Colonic mucosa (tissue), 4 donors: Measurements from ENCODE around the gene ASB11. TPM values are rescaled to one million over a fixed set of nuclear protein-coding genes. Genes with fewer than 3 reads are reported as not detected.

Experiments
- DNase-seq: peaks from one replicate; pipeline ENCODE4 v3.0.0-alpha.2; 2020
- H3K27ac ChIP-seq: fragments of 200-600 bp; one replicate; pipeline ENCODE4 v1.8.0; 2021
- H3K27me3 ChIP-seq: fragments of 200-600 bp; one replicate; pipeline ENCODE4 v1.8.0; 2021
- H3K36me3 ChIP-seq: fragments of 200-600 bp; one replicate; pipeline ENCODE4 v1.8.0; 2021
- H3K4me1 ChIP-seq: fragments of 200-600 bp; one replicate; pipeline ENCODE4 v1.8.0; 2021; ENCODE audit warnings: mild to moderate bottlenecking
- H3K4me3 ChIP-seq: fragments of 200-600 bp; one replicate; pipeline ENCODE4 v1.8.0; 2021
- H3K9ac ChIP-seq, 2 donors: one replicate each; pipeline ENCODE4 v1.7.0; 2013; ENCODE audit warnings: control low read depth in 2 of 2, low read depth in 2 of 2, low read length in 2 of 2
- H3K9me3 ChIP-seq: fragments of 200-600 bp; one replicate; pipeline ENCODE4 v1.8.0; 2021
- intact Hi-C: fragments of 100-400 bp; cut with DNase I; formaldehyde crosslinking; loops from one replicate; pipeline ENCODE4 v1.14.1; 2022
- total RNA-seq, 2 donors: library from RNA; stranded (reverse); fragmentation: NEBNext Ultra II Directional in 1 of 2; extraction: Animal tissue kit (Norgen Biotek cat#: 25700) in 1 of 2; gene quantifications; one replicate each; pipeline ENCODE4 v1.2.1, GENCODE V29; 2021
- TF ChIP-seq, protein P1 (sequence below): fragments of 200-600 bp; IDR thresholded peaks from one replicate; pipeline ENCODE4 v1.8.0; 2022; ENCODE audit warnings: antibody characterized with exemption, mild to moderate bottlenecking
- donor health status: healthy.
- donor health status: DM: no; HTN: no; CAD: no.
- donor health status: DM: no; HTN: no; CAD: no.

ASB11 gene
- total RNA-seq, 2 donors from 2014 or later: 0.10 TPM; not detected in 1

DNA sequence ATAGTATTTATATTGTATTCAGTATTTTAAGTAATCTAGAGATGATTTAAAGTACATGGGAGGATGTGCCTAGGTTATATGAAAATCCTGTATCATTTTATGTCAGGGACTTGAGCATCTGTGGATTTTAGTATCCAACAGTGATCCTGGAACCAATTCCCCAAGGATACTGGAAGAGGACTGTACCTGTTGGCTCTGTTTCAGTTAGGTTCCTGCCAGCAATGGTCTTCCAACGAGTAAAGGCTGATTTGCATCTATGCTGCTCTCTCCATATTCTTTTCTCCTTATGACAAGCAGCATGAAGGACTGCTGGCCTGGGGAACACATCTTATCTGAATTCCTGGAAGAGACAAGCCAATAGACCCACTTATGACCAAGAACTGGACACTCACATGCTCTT, 80.4 kb downstream of the ASB11 start:
- TF ChIP-seq, protein P1, sequence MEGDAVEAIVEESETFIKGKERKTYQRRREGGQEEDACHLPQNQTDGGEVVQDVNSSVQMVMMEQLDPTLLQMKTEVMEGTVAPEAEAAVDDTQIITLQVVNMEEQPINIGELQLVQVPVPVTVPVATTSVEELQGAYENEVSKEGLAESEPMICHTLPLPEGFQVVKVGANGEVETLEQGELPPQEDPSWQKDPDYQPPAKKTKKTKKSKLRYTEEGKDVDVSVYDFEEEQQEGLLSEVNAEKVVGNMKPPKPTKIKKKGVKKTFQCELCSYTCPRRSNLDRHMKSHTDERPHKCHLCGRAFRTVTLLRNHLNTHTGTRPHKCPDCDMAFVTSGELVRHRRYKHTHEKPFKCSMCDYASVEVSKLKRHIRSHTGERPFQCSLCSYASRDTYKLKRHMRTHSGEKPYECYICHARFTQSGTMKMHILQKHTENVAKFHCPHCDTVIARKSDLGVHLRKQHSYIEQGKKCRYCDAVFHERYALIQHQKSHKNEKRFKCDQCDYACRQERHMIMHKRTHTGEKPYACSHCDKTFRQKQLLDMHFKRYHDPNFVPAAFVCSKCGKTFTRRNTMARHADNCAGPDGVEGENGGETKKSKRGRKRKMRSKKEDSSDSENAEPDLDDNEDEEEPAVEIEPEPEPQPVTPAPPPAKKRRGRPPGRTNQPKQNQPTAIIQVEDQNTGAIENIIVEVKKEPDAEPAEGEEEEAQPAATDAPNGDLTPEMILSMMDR: no peak
- Histone ChIP-seq H3K9ac (no peak overlapping the region), H3K36me3 (no peaks in the 10 kb centered on the region), H3K27me3 (no peaks in the 10 kb centered on the region), H3K4me3 (no peak overlapping the region), H3K4me1 (no peaks in the 10 kb centered on the region), H3K27ac (no peak overlapping the region), H3K9me3 (no peaks in the 10 kb centered on the region)
- intact Hi-C loops: no loop called here
- DNase-seq: no peak

- no peak overlapping the region for H3K27ac ChIP-seq
Measured at GRCh38 chrX:15233416-15234015, 81.9 kb downstream of the ASB11 start.

More at GRCh38 chrX:15233416-15234015, 81.9 kb downstream of the ASB11 start:
- TF ChIP-seq, protein P1: no peak
- no peaks in the 10 kb centered on the region for H3K27me3 ChIP-seq
- intact Hi-C loops: no loop called here
- H3K4me1 ChIP-seq: no peaks in the 10 kb centered on the region
- H3K9ac ChIP-seq: no peak overlapping the region
- DNase-seq: no peak
- H3K9me3 ChIP-seq: no peaks in the 10 kb centered on the region
- H3K36me3 ChIP-seq: no peaks in the 10 kb centered on the region
- H3K4me3 ChIP-seq: no peak overlapping the region

Other genes with a start within 250 kb of the ASB11 start
- 1 to 10 TPM; 1.8 to 3.6 TPM for gene ASB9, start 45.6 kb downstream of the ASB11 start, total RNA-seq
- gene PIGA, start 19.9 kb upstream of the ASB11 start, total RNA-seq: 10 to 100 TPM; 15.3 to 22.2 TPM
- gene VEGFD, start 68.8 kb upstream of the ASB11 start, total RNA-seq: 1 to 10 TPM; 1.2 to 2.5 TPM
- 10 to 100 TPM; 10.3 to 20.6 TPM for gene PIR, start 177.7 kb upstream of the ASB11 start, total RNA-seq
- gene BMX, start 185.2 kb upstream of the ASB11 start, total RNA-seq: 1 to 10 TPM; 1.4 to 1.8 TPM